Fibroblast of the aortic adventitia (primary cell): ENCODE results near the gene CPT1A. TPM values are rescaled to one million over a fixed set of nuclear protein-coding genes. Genes with fewer than 3 reads are reported as not detected.
A peak's percentile ranks its signal among the peaks of the same experiment; 100 is the strongest.

Experiments used
- DNase-seq: peaks from one replicate; pipeline ENCODE4 v3.0.0-alpha.2; 2010; ENCODE audit warnings: low read depth
- H3K4me3 ChIP-seq: 2 replicates; pipeline ENCODE4 v1.5.1; 2011; ENCODE audit warnings: low read depth, mild to moderate bottlenecking, control low read depth, low read length, moderate library complexity
- CTCF ChIP-seq: IDR thresholded peaks from 2 replicates; pipeline ENCODE4 v1.5.1; 2011; ENCODE audit warnings: mild to moderate bottlenecking, low read length, control low read depth, inconsistent platforms; ENCODE audit not compliant: insufficient read depth
- total RNA-seq: library from RNA; depleted of rRNA; stranded (reverse); fragments of >200 nt; gene quantifications from 2 replicates; pipeline ENCODE4 v1.2.3, GENCODE V29; 2012; ENCODE audit warnings: low replicate concordance

Gene CPT1A
- total RNA-seq, 1 donor: 45.6 TPM

- no peak overlapping the region for H3K4me3 ChIP-seq
- no peak for TF ChIP-seq CTCF
- no peak for DNase-seq
Measured at GRCh38 chr11:68854273-68854958, 12.7 kb upstream of the CPT1A start.

- H3K4me3 ChIP-seq: no peak overlapping the region
- TF ChIP-seq CTCF: no peak
- DNase-seq: no peak
Measured at GRCh38 chr11:68852628-68853027, 10.9 kb upstream of the CPT1A start.

- TF ChIP-seq CTCF: no peak
- DNase-seq: no peak
Measured at GRCh38 chr11:68848429-68848828, 6.7 kb upstream of the CPT1A start.

GRCh38 chr11:68847395-68847794 lies 5.7 kb upstream of the CPT1A start:
- no peak overlapping the region for H3K4me3 ChIP-seq
- TF ChIP-seq CTCF: no peak
- DNase-seq: no peak

More at GRCh38 chr11:68848429-68848828, 6.7 kb upstream of the CPT1A start:
- no peak overlapping the region for H3K4me3 ChIP-seq

GRCh38 chr11:68845351-68846002 lies 3.8 kb upstream of the CPT1A start:
- peak; percentile 77 for DNase-seq
- H3K4me3 ChIP-seq: no peak overlapping the region
- TF ChIP-seq CTCF: no peak

- no peak overlapping the region for H3K4me3 ChIP-seq
- TF ChIP-seq CTCF: no peak
- no peak for DNase-seq
Measured at GRCh38 chr11:68844801-68845200, 3.1 kb upstream of the CPT1A start.
